ENCODE measurements around the gene SYNGR2. TPM values are rescaled to one million over a fixed set of nuclear protein-coding genes. Genes with fewer than 3 reads are reported as not detected.

The SYNGR2 gene
- total and polyA plus RNA-seq, 7 donors = 14.7 to 280 (median 23.5) TPM

- no peaks in the 10 kb centered on the region for H3K9me3 ChIP-seq
- peaks cover 0 to 5% (median 0%) of the 10 kb centered on the region in 4 donors for H3K36me3 ChIP-seq
- H3K4me3 ChIP-seq = no peak overlapping the region
- peak overlapping the region; percentile 38 to 77 (median 64) for H3K27ac ChIP-seq
- WGBS, 2 donors = 65 to 81% methylated on average over 39 of the region's 39 CpGs
- intact Hi-C loops (cut with DNase I) = no loop called here
- peaks cover 0 to 39% (median 33%) of the 10 kb centered on the region in 4 donors for H3K4me1 ChIP-seq
- DNase-seq = no peak
- peaks cover 10 to 44% (median 31%) of the 10 kb centered on the region in 3 donors for H3K27me3 ChIP-seq
- TF ChIP-seq EP300 (IDR thresholded peaks at IDR 0.05) = no peak
- TF ChIP-seq CTCF (IDR thresholded peaks at IDR 0.05) = no peak
- TF ChIP-seq POLR2AphosphoS5 (IDR thresholded peaks at IDR 0.05) = no peak
- no peak for TF ChIP-seq POLR2A (IDR thresholded peaks at IDR 0.05)
Measured at GRCh38 chr17:78125138-78125913, 43.1 kb upstream of the SYNGR2 start.

- Histone ChIP-seq H3K27ac (peak overlapping the region; percentile 72 to 79 (median 76)), H3K36me3 (peaks cover 0 to 5% (median 0%) of the 10 kb centered on the region in 4 donors), H3K4me1 (peaks cover 0 to 41% (median 35%) of the 10 kb centered on the region in 4 donors), H3K9me3 (no peaks in the 10 kb centered on the region), H3K4me3 (no peak overlapping the region), H3K27me3 (peaks cover 13 to 53% (median 40%) of the 10 kb centered on the region in 3 donors)
- DNase-seq = no peak
- WGBS, 2 donors = 73 to 81% methylated on average over 25 of the region's 25 CpGs
- intact Hi-C loops (cut with DNase I) = no loop called here
- TF ChIP-seq CTCF (IDR thresholded peaks at IDR 0.05) = no peak
- no peak for TF ChIP-seq EP300 (IDR thresholded peaks at IDR 0.05)
- no peak for TF ChIP-seq POLR2AphosphoS5 (IDR thresholded peaks at IDR 0.05)
- TF ChIP-seq POLR2A (IDR thresholded peaks at IDR 0.05) = no peak
Measured at GRCh38 chr17:78125976-78126894, 42.1 kb upstream of the SYNGR2 start.

- DNase-seq = no peak
- no peak for TF ChIP-seq POLR2A (IDR thresholded peaks at IDR 0.05)
- no peak for TF ChIP-seq POLR2AphosphoS5 (IDR thresholded peaks at IDR 0.05)
- no peak for TF ChIP-seq CTCF (IDR thresholded peaks at IDR 0.05)
- no peak for TF ChIP-seq EP300 (IDR thresholded peaks at IDR 0.05)
- WGBS, 2 donors = 47 to 63% methylated on average over 6 of the region's 6 CpGs
- Histone ChIP-seq H3K36me3 (peaks cover 0 to 5% (median 0%) of the 10 kb centered on the region in 4 donors), H3K4me3 (peak overlapping the region in 1 of 4 donors; percentile 61), H3K27ac (peak overlapping the region; percentile 72 to 79 (median 76)), H3K4me1 (peaks cover 0 to 48% (median 41%) of the 10 kb centered on the region in 4 donors), H3K9me3 (no peaks in the 10 kb centered on the region), H3K27me3 (peaks cover 20 to 59% (median 46%) of the 10 kb centered on the region in 3 donors)
- intact Hi-C loops (cut with DNase I) = no loop called here
Measured at GRCh38 chr17:78126895-78127238, 41.5 kb upstream of the SYNGR2 start.

GRCh38 chr17:78127239-78127887, 41.0 kb upstream of the SYNGR2 start:
- intact Hi-C loops (cut with DNase I) = no loop called here
- Histone ChIP-seq H3K9me3 (no peaks in the 10 kb centered on the region), H3K27ac (peak overlapping the region; percentile 72 to 79 (median 76)), H3K36me3 (peaks cover 0 to 5% (median 0%) of the 10 kb centered on the region in 4 donors), H3K4me1 (peaks cover 0 to 52% (median 46%) of the 10 kb centered on the region in 4 donors), H3K27me3 (peaks cover 25 to 64% (median 51%) of the 10 kb centered on the region in 3 donors), H3K4me3 (peak overlapping the region; percentile 35 to 61 (median 57))
- 9 to 10% methylated on average over 25 of the region's 25 CpGs for WGBS, 2 donors
- TF ChIP-seq EP300 (IDR thresholded peaks at IDR 0.05) (no peak), POLR2AphosphoS5 (IDR thresholded peaks at IDR 0.05) (peak in 3 of 4 donors; percentile 49 to 78 (median 50)), POLR2A (IDR thresholded peaks at IDR 0.05) (peak in 1 of 2 donors; percentile 26)
- peak; percentile 88 for DNase-seq
